Mammary epithelial cell (primary cell): ENCODE measurements around the gene C1orf198.

Source experiments
- CTCF ChIP-seq, 2 donors: IDR thresholded peaks in 1 of 2; conservative IDR thresholded peaks in 1 of 2; 2 replicates each; pipeline ENCODE4 v1.5.1; 2011 to 2012; ENCODE audit warnings: inconsistent platforms in 2 of 2, low read length in 2 of 2, mild to moderate bottlenecking in 2 of 2, control low read depth in 1 of 2, low read depth in 1 of 2; ENCODE audit not compliant: insufficient read depth in 1 of 2; ENCODE audit errors: extremely low read depth in 1 of 2
- EZH2 ChIP-seq: IDR thresholded peaks from 2 replicates; pipeline ENCODE4 v1.6.1; 2012; ENCODE audit warnings: low read length, inconsistent platforms, borderline replicate concordance

DNA sequence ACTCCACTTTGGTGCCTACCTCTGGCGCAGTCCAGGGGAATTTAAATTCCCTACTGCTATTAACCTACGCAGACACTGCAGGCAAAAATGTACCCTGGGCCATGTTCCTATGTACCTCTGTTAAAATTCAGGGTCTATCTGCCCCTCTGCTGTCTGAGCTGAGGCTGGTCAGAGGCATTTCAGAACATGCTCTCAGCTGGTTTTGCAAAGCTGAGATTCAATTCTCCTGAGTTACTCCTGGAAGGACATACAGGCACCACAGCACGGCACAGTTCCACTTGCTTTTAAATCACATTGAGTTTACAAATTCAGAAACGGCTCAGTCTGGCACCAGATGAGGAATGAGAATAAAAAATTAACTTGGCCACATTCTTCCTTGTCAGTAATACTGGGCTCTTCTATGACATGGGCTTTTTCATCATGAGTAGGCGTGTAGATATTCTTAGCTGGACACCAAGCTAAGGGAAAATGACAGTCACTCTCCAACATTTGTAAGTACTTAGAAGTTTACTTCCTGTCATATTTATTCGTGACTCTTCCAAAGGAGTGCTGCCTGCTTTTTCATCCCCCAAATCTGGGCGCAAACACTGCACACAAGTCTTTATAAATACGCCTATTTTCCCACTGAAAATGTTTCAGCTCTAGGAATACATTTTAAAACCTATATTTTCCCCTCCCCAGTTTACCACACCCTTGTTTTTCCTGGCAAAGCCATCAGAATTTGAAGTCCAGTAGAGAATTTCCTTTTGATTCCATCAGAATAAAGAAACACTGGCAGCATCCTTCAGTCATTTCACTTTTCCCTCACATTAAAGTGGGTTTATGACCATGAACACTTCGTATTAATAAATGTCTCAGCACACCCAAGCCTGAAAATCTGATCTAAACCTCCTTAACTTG lies 1.9 kb downstream of the C1orf198 start:
- TF ChIP-seq CTCF (conservative IDR thresholded peaks at IDR 0.05 in 1 of 2, IDR thresholded peaks at IDR 0.05 in 1 of 2; ENCODE audit: extremely low read depth in 1 of 2, insufficient read depth in 1 of 2, low read depth in 1 of 2, low read length in 2 of 2) (no peak), EZH2 (no peak)
